ENCODE data around the gene TNRC18.

TNRC18 gene

GRCh38 chr7:5466551-5466950 is 42.9 kb upstream of the TNRC18 start:
- Histone ChIP-seq H3K36me3 (ENCODE audit: insufficient read depth, low read length) (no peaks in the 10 kb centered on the region), H4K20me1 (ENCODE audit: insufficient read depth, low read length) (no peaks in the 10 kb centered on the region; the same call in 1 of the 2 replicates), H3K9me3 (ENCODE audit: insufficient read depth, low read length, severe bottlenecking) (no peaks in the 10 kb centered on the region), H2AFZ (ENCODE audit: low read depth, low read length) (no peak overlapping the region), H3K79me2 (ENCODE audit: insufficient read depth, low read length) (no peaks in the 10 kb centered on the region), H3K4me1 (ENCODE audit: insufficient read depth, low read length) (no peaks in the 10 kb centered on the region), H3K4me3 (ENCODE audit: low read depth in 1 of 2, low read length in 2 of 2) (no peak overlapping the region), H3K27me3 (ENCODE audit: insufficient read depth, low read length, poor library complexity) (no peaks in the 10 kb centered on the region), H3K9ac (ENCODE audit: low read depth, low read length) (no peak overlapping the region), H3K4me2 (ENCODE audit: insufficient read depth, low read length) (no peak overlapping the region), H3K27ac (ENCODE audit: low read length) (no peak overlapping the region)
- ATAC-seq (ENCODE audit: insufficient read depth, low read depth), result no peak
- TF ChIP-seq CTCF (IDR thresholded peaks at IDR 0.05; ENCODE audit: borderline replicate concordance, extremely low read depth, low read length, poor library complexity, severe bottlenecking) (no peak), EZH2 (IDR thresholded peaks at IDR 0.05; ENCODE audit: borderline replicate concordance, low read depth, low read length, severe bottlenecking) (no peak)
- DNase-seq, result no peak

GRCh38 chr7:5463031-5463430 is 39.4 kb upstream of the TNRC18 start:
- no peaks in the 10 kb centered on the region for H3K27me3 ChIP-seq (ENCODE audit: insufficient read depth, low read length, poor library complexity)

GRCh38 chr7:5462216-5462615 is 38.6 kb upstream of the TNRC18 start:
- Histone ChIP-seq H3K27me3 (ENCODE audit: insufficient read depth, low read length, poor library complexity) (no peaks in the 10 kb centered on the region), H3K9ac (ENCODE audit: low read depth, low read length) (no peak overlapping the region), H3K27ac (ENCODE audit: low read length) (no peak overlapping the region), H3K4me1 (ENCODE audit: insufficient read depth, low read length) (no peaks in the 10 kb centered on the region), H3K36me3 (ENCODE audit: insufficient read depth, low read length) (no peaks in the 10 kb centered on the region), H3K79me2 (ENCODE audit: insufficient read depth, low read length) (no peaks in the 10 kb centered on the region), H3K4me3 (ENCODE audit: low read depth in 1 of 2, low read length in 2 of 2) (no peak overlapping the region), H3K9me3 (ENCODE audit: insufficient read depth, low read length, severe bottlenecking) (no peaks in the 10 kb centered on the region), H4K20me1 (ENCODE audit: insufficient read depth, low read length) (no peaks in the 10 kb centered on the region; the same call in 1 of the 2 replicates), H2AFZ (ENCODE audit: low read depth, low read length) (no peak overlapping the region), H3K4me2 (ENCODE audit: insufficient read depth, low read length) (no peak overlapping the region)
- ATAC-seq (ENCODE audit: insufficient read depth, low read depth), result no peak
- no peak for TF ChIP-seq EZH2 (IDR thresholded peaks at IDR 0.05; ENCODE audit: borderline replicate concordance, low read depth, low read length, severe bottlenecking)
- no peak for TF ChIP-seq CTCF (IDR thresholded peaks at IDR 0.05; ENCODE audit: borderline replicate concordance, extremely low read depth, low read length, poor library complexity, severe bottlenecking)
- no peak for DNase-seq

More at GRCh38 chr7:5463031-5463430, 39.4 kb upstream of the TNRC18 start:
- Histone ChIP-seq H3K4me3 (ENCODE audit: low read depth in 1 of 2, low read length in 2 of 2) (no peak overlapping the region), H3K4me1 (ENCODE audit: insufficient read depth, low read length) (no peaks in the 10 kb centered on the region), H3K79me2 (ENCODE audit: insufficient read depth, low read length) (no peaks in the 10 kb centered on the region), H2AFZ (ENCODE audit: low read depth, low read length) (no peak overlapping the region), H3K9ac (ENCODE audit: low read depth, low read length) (no peak overlapping the region), H3K4me2 (ENCODE audit: insufficient read depth, low read length) (no peak overlapping the region), H4K20me1 (ENCODE audit: insufficient read depth, low read length) (no peaks in the 10 kb centered on the region), H3K27ac (ENCODE audit: low read length) (no peak overlapping the region), H3K36me3 (ENCODE audit: insufficient read depth, low read length) (no peaks in the 10 kb centered on the region), H3K9me3 (ENCODE audit: insufficient read depth, low read length, severe bottlenecking) (no peaks in the 10 kb centered on the region)
- TF ChIP-seq CTCF (IDR thresholded peaks at IDR 0.05; ENCODE audit: borderline replicate concordance, extremely low read depth, low read length, poor library complexity, severe bottlenecking) (no peak), EZH2 (IDR thresholded peaks at IDR 0.05; ENCODE audit: borderline replicate concordance, low read depth, low read length, severe bottlenecking) (no peak)
- ATAC-seq (ENCODE audit: insufficient read depth, low read depth) (no peak), DNase-seq (no peak)

All from DND-41 (cell line).